Measurements from ENCODE around the gene RAET1L.

- no peak for TF ChIP-seq CTCF (IDR thresholded peaks at IDR 0.05; ENCODE audit: extremely low read depth in 1 of 2, insufficient read depth in 1 of 2, low read depth in 1 of 2, low read length in 2 of 2)
- no peak for TF ChIP-seq POLR2AphosphoS5 (IDR thresholded peaks at IDR 0.05; ENCODE audit: insufficient read depth, low read depth, low read length)
- no peak for TF ChIP-seq POLR2A (IDR thresholded peaks at IDR 0.05; ENCODE audit: low read depth, low read length)
Observed at GRCh38 chr6:150058986-150059385, 33.7 kb upstream of the RAET1L start.
